HCT116 (cell line): ENCODE results near the gene FABP6. TPM values are rescaled to one million over a fixed set of nuclear protein-coding genes. Genes with fewer than 3 reads are reported as not detected.

Source experiments
- ATAC-seq: fragments of 200-7000 bp; cut with Tn5 transposase; 2 replicates; pipeline ENCODE4 v1.9.1; 2020; ENCODE audit warnings: mild to moderate bottlenecking, moderate library complexity
- BruUV-seq: library from RNA; stranded (reverse); fragments of 400-500 nt; replicated peaks from 2 replicates; lab custom pipeline; 2021; lab: Mats Ljungman, UMichigan
- CTCF ChIA-PET: fragments of 300-600 bp; sonication (Branson Sonifier 250); formaldehyde crosslinking; loops from one replicate; lab custom pipeline; 2021; ENCODE audit warnings: antibody characterized with exemption; lab: Charles Lee
- POLR2A ChIA-PET: fragments of 300-600, 350-600 bp; sonication (Branson Sonifier 250); formaldehyde crosslinking; loops from one replicate; lab custom pipeline; 2021; ENCODE audit warnings: antibody characterized with exemption; lab: Charles Lee
- RAD21 ChIA-PET, 2 experiments: fragments of 300-600 bp; sonication (Branson Sonifier 250); formaldehyde crosslinking; loops; one replicate each; lab custom pipeline; 2023; ENCODE audit warnings: low total read pairs in 2 of 2; ENCODE audit not compliant: uncharacterized antibody in 2 of 2, unreplicated experiment in 2 of 2, low non-redundant PET in 1 of 2; lab: Charles Lee
- DNase-seq: peaks from one replicate; pipeline ENCODE4 v3.0.0-alpha.2; 2010; ENCODE audit warnings: low read depth, low spot score
- H2AFZ ChIP-seq: fragments of 200-600 bp; shearing (Covaris generic), sonication (generic); 2 replicates; pipeline ENCODE4 v1.6.1; 2017; ENCODE audit warnings: low read depth, mixed run types, mixed read lengths, antibody characterized with exemption, low read length; ENCODE audit not compliant: poor library complexity, severe bottlenecking
- H3K27ac ChIP-seq: 2 replicates; pipeline ENCODE4 v1.5.1; 2012; ENCODE audit warnings: low read depth, low read length
- H3K27me3 ChIP-seq: fragments of 200-600 bp; sonication (generic); 2 replicates; pipeline ENCODE4 v1.6.1; 2016; ENCODE audit warnings: mixed run types, low read length, mixed read lengths; ENCODE audit not compliant: insufficient read depth
- H3K36me3 ChIP-seq, 2 experiments: fragments of 200-500 bp in 1 of 2; fragments of 200-600 bp in 1 of 2; sonication (Bioruptor generic) in 1 of 2; sonication (generic) in 1 of 2; 2 replicates each; pipeline versions ENCODE4 v1.5.1 to v1.6.1; 2014 to 2016; ENCODE audit warnings: low read length in 2 of 2, inconsistent platforms in 1 of 2, mixed read lengths in 1 of 2, mixed run types in 1 of 2; ENCODE audit not compliant: insufficient read depth in 2 of 2, control insufficient read depth in 1 of 2
- H3K4me1 ChIP-seq, 2 experiments: fragments of 200-600 bp in 1 of 2; sonication (generic) in 1 of 2; 2 replicates each; pipeline versions ENCODE4 v1.5.1 to v1.6.1; 2012 to 2017; ENCODE audit warnings: low read length in 2 of 2, inconsistent platforms in 1 of 2, mild to moderate bottlenecking in 1 of 2, mixed read lengths in 1 of 2, mixed run types in 1 of 2, moderate library complexity in 1 of 2; ENCODE audit not compliant: insufficient read depth in 2 of 2, control insufficient read depth in 1 of 2
- H3K4me2 ChIP-seq: fragments of 200-600 bp; sonication (generic); 2 replicates; pipeline ENCODE4 v1.6.1; 2017; ENCODE audit warnings: mixed run types, low read length, mixed read lengths
- H3K4me3 ChIP-seq, 2 experiments: fragments of 200-600 bp in 1 of 2; sonication (generic) in 1 of 2; replicated peaks in 1 of 2; 2 replicates each; pipeline ENCODE4 v1.5.1; 2011 to 2016; ENCODE audit warnings: low read length in 2 of 2, control low read depth in 1 of 2, low read depth in 1 of 2, mild to moderate bottlenecking in 1 of 2, mixed read lengths in 1 of 2, mixed run types in 1 of 2
- H3K79me2 ChIP-seq: fragments of 200-600 bp; sonication (generic); 2 replicates; pipeline ENCODE4 v1.6.1; 2017; ENCODE audit warnings: mild to moderate bottlenecking, mixed run types, low read length, moderate library complexity, mixed read lengths; ENCODE audit not compliant: insufficient read depth
- H3K9ac ChIP-seq: fragments of 200-600 bp; sonication (generic); 2 replicates; pipeline ENCODE4 v1.6.1; 2016; ENCODE audit warnings: low read length, mixed read lengths
- H3K9me2 ChIP-seq: fragments of 200-600 bp; sonication (generic), shearing (Covaris generic); 2 replicates; pipeline ENCODE4 v1.6.1; 2017; ENCODE audit warnings: mixed run types, mild to moderate bottlenecking, moderate library complexity; ENCODE audit not compliant: insufficient read depth
- H3K9me3 ChIP-seq, 2 experiments: fragments of 200-500 bp in 1 of 2; fragments of 200-600 bp in 1 of 2; sonication (Bioruptor generic) in 1 of 2; sonication (generic) in 1 of 2; 2 replicates each; pipeline ENCODE4 v1.6.1; 2014 to 2017; ENCODE audit warnings: low read length in 2 of 2, mixed read lengths in 2 of 2, inconsistent platforms in 1 of 2, low read depth in 1 of 2, mild to moderate bottlenecking in 1 of 2, mixed run types in 1 of 2, moderate library complexity in 1 of 2; ENCODE audit not compliant: control insufficient read depth in 1 of 2, insufficient read depth in 1 of 2
- H4K20me1 ChIP-seq: fragments of 200-600 bp; sonication (generic), shearing (Covaris generic); 2 replicates; pipeline ENCODE4 v1.6.1; 2017; ENCODE audit warnings: mixed run types, mild to moderate bottlenecking, moderate library complexity; ENCODE audit not compliant: insufficient read depth
- ATF3 ChIP-seq: IDR thresholded peaks from 2 replicates; pipeline ENCODE4 v1.6.1; 2012
- CBX3 ChIP-seq: IDR thresholded peaks from 2 replicates; pipeline ENCODE4 v1.6.1; 2012; ENCODE audit warnings: low read depth
- CEBPB ChIP-seq: IDR thresholded peaks from 2 replicates; pipeline ENCODE4 v1.6.1; 2012; ENCODE audit warnings: low read depth
- EGR1 ChIP-seq: IDR thresholded peaks from 2 replicates; pipeline ENCODE4 v1.6.1; 2012; ENCODE audit warnings: low read depth
- EZH2 ChIP-seq: fragments of 200-600 bp; sonication (generic); IDR thresholded peaks from 2 replicates; pipeline ENCODE4 v1.6.1; 2017; ENCODE audit warnings: antibody characterized with exemption, mixed run types
- RAD21 ChIP-seq: IDR thresholded peaks from 2 replicates; pipeline ENCODE4 v1.6.1; 2012; ENCODE audit warnings: low read depth, mild to moderate bottlenecking
- SP1 ChIP-seq: IDR thresholded peaks from 2 replicates; pipeline ENCODE4 v1.6.1; 2012; ENCODE audit warnings: low read depth
- TCF7L2 ChIP-seq: IDR thresholded peaks from 2 replicates; pipeline ENCODE4 v1.7.0; 2011; ENCODE audit warnings: borderline replicate concordance, inconsistent platforms; ENCODE audit not compliant: insufficient read depth, insufficient read length; ENCODE audit errors: extremely low read depth
- ZNF274 ChIP-seq: fragments of 200-500 bp; sonication (Bioruptor generic); IDR thresholded peaks from 2 replicates; pipeline ENCODE4 v1.6.1; 2014; ENCODE audit warnings: mild to moderate bottlenecking, low read depth, low read length, inconsistent platforms
- intact Hi-C: fragments of 100-400 bp; cut with micrococcal nuclease; formaldehyde crosslinking; loops from 2 replicates; pipeline ENCODE4 v1.10.0; 2022
- total RNA-seq: library from RNA; stranded (reverse); gene quantifications from one replicate; pipeline ENCODE4 v1.2.1, GENCODE V29; 2021; ENCODE audit not compliant: unreplicated experiment

The FABP6 gene
- total RNA-seq, 1 experiment from 2014 or later: 8.5 TPM

DNA sequence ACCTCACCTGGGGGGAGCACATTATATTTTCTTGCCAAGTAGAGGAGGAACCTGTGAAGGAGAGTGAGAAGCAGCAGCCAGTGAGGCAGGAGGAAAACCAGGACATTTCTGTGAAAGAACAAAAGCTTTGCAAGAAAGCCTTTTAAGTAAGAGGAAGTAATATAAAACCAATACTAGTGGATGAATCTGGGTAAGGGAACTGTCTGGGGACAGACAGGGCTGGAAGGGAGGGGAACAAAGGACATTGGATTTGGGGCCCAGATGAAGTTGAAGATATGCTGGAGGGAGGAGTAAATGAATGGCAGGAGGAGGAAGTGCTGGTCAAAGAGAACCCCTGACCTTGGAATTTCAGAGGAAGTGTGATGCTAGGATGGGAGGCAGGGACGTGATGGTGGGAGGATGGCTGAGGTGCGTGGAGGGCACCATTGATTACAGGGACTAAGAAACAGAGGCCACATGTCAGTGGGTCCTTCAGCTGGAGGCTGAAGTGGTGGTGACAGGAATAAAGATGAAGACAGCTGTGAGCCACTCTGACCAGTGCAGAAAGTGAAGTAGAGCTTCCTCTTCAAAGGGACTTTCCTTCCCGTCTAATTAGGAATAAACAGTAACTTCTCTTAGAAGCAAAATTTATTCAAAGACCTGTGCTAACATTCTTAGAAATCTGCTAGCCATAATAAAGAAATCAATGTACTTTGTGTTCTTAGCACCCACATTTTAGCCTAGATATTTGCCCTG, 43.5 kb upstream of the FABP6 start:
- CTCF ChIA-PET: no interaction called here
- Histone ChIP-seq H3K36me3 (no peaks in the 10 kb centered on the region), H3K4me1 (peaks cover 4 to 16% of the 10 kb centered on the region in 2 experiments; a peak in 3 of 4 replicates), H3K9me3 (no peaks in the 10 kb centered on the region; a peak in 1 of 4 replicates), H4K20me1 (no peaks in the 10 kb centered on the region), H3K9me2 (no peaks in the 10 kb centered on the region), H2AFZ (no peak overlapping the region), H3K79me2 (no peaks in the 10 kb centered on the region), H3K4me2 (no peak overlapping the region), H3K4me3 (no peak overlapping the region), H3K9ac (no peak overlapping the region), H3K27ac (no peak overlapping the region), H3K27me3 (no peaks in the 10 kb centered on the region)
- intact Hi-C loops: no loop called here
- POLR2A ChIA-PET: no interaction called here
- ATAC-seq (no peak), DNase-seq (no peak)
- RAD21 ChIA-PET: no interaction called here
- no TSS peak for BruUV-seq
- no peak for TF ChIP-seq EGR1
- TF ChIP-seq RAD21: no peak
- no peak for TF ChIP-seq TCF7L2
- TF ChIP-seq EZH2: no peak
- TF ChIP-seq ATF3: no peak
- TF ChIP-seq SP1: no peak
- TF ChIP-seq ZNF274: no peak
- no peak for TF ChIP-seq CEBPB

- DNase-seq: no peak
- Histone ChIP-seq H3K9ac (no peak overlapping the region), H3K27ac (no peak overlapping the region), H3K4me2 (no peak overlapping the region), H3K4me1 (peaks cover 4 to 16% of the 10 kb centered on the region in 2 experiments; a peak in 3 of 4 replicates), H2AFZ (no peak overlapping the region), H3K79me2 (no peaks in the 10 kb centered on the region), H3K4me3 (no peak overlapping the region), H3K27me3 (no peaks in the 10 kb centered on the region), H3K9me2 (no peaks in the 10 kb centered on the region), H3K36me3 (no peaks in the 10 kb centered on the region), H4K20me1 (no peaks in the 10 kb centered on the region), H3K9me3 (no peaks in the 10 kb centered on the region; a peak in 1 of 4 replicates)
- TF ChIP-seq CBX3: peak; percentile 71; the same call in 1 of the 2 replicates
- TF ChIP-seq ZNF274: no peak
- BruUV-seq: no TSS peak
- intact Hi-C loops: no loop called here
- RAD21 ChIA-PET: no interaction called here
- CTCF ChIA-PET: no interaction called here
- no peak for ATAC-seq
- POLR2A ChIA-PET: no interaction called here
Measured at GRCh38 chr5:160186480-160186879, 42.8 kb upstream of the FABP6 start.
